GM21447 (cell line): ENCODE data around the gene IYD.
"Not testable (repeated sequence)": the region's sequence is repeated elsewhere in the genome, so short reads cannot be mapped to it uniquely, and the experiment has no call there.

Source experiments
- ATAC-seq: cut with Tn5 transposase; IDR thresholded peaks from one replicate; pipeline ENCODE4 v1.9.1; 2021; ENCODE audit not compliant: unreplicated experiment

IYD gene

GRCh38 chr6:150352321-150353296 is 16.2 kb upstream of the IYD start:
- no peak for ATAC-seq

GRCh38 chr6:150353445-150353844 is 15.4 kb upstream of the IYD start:
- ATAC-seq: no peak

- no peak for ATAC-seq
Measured at GRCh38 chr6:150354754-150355571, 13.8 kb upstream of the IYD start.

GRCh38 chr6:150355932-150356331 is 12.9 kb upstream of the IYD start:
- no peak for ATAC-seq

- no peak for ATAC-seq
Measured at GRCh38 chr6:150361876-150362275, 6.9 kb upstream of the IYD start.

- no peak for ATAC-seq
Measured at GRCh38 chr6:150363733-150364132, 5.1 kb upstream of the IYD start.

- ATAC-seq: no peak
Measured at GRCh38 chr6:150366118-150366778, 2.6 kb upstream of the IYD start.

- ATAC-seq: no peak
Measured at GRCh38 chr6:150369408-150369807, 596 bp downstream of the IYD start.

GRCh38 chr6:150370112-150370511 is 1.3 kb downstream of the IYD start:
- ATAC-seq: no peak

- no peak for ATAC-seq
Measured at GRCh38 chr6:150371356-150371755, 2.5 kb downstream of the IYD start.

GRCh38 chr6:150372051-150372450 is 3.2 kb downstream of the IYD start:
- no peak for ATAC-seq

- ATAC-seq: no peak
Measured at GRCh38 chr6:150373260-150373701, 4.5 kb downstream of the IYD start.

GRCh38 chr6:150374346-150374745 is 5.5 kb downstream of the IYD start:
- not testable (repeated sequence) for ATAC-seq

- ATAC-seq: no peak
Measured at GRCh38 chr6:150377211-150377781, 8.5 kb downstream of the IYD start.

GRCh38 chr6:150380256-150380655 is 11.4 kb downstream of the IYD start:
- no peak for ATAC-seq

GRCh38 chr6:150382171-150382570 is 13.4 kb downstream of the IYD start:
- no peak for ATAC-seq

- no peak for ATAC-seq
Measured at GRCh38 chr6:150391414-150391813, 22.6 kb downstream of the IYD start.

GRCh38 chr6:150391890-150392289 is 23.1 kb downstream of the IYD start:
- no peak for ATAC-seq

- no peak for ATAC-seq
Measured at GRCh38 chr6:150392452-150393220, 23.8 kb downstream of the IYD start.
